GM12878 (cell line): ENCODE measurements around the gene SYNE4. TPM values are rescaled to one million over a fixed set of nuclear protein-coding genes. Genes with fewer than 3 reads are reported as not detected.

ENCODE experiments used
- ASH2L ChIP-seq: fragments of 300-600, 200-600 bp; sonication (generic); IDR thresholded peaks from 2 replicates; pipeline ENCODE4 v1.6.1; 2017; ENCODE audit warnings: low read depth, mild to moderate bottlenecking, borderline replicate concordance
- BACH1 ChIP-seq: fragments of 450-650 bp; IDR thresholded peaks from 2 replicates; pipeline ENCODE4 v1.6.1; 2017; ENCODE audit warnings: mild to moderate bottlenecking, borderline replicate concordance
- CHD1 ChIP-seq: IDR thresholded peaks from 2 replicates; pipeline ENCODE4 v1.6.1; 2012; ENCODE audit warnings: low read depth, low read length, improper control_type of control experiment
- CREB1 ChIP-seq: IDR thresholded peaks from 2 replicates; pipeline ENCODE4 v1.6.1; 2012; ENCODE audit warnings: low read depth, mild to moderate bottlenecking, inconsistent platforms
- EGR1 ChIP-seq, 2 experiments: IDR thresholded peaks; 1 replicate in 1 of 2; 2 replicates in 1 of 2; pipeline ENCODE4 v1.6.1; 2011 to 2012; ENCODE audit warnings: low read depth in 2 of 2, low read length in 2 of 2, borderline replicate concordance in 1 of 2, mild to moderate bottlenecking in 1 of 2, moderate library complexity in 1 of 2
- HDAC2 ChIP-seq: fragments of 200-600 bp; sonication (generic); IDR thresholded peaks from 2 replicates; pipeline ENCODE4 v1.6.1; 2017
- HSF1 ChIP-seq: fragments of 150-350 bp; IDR thresholded peaks from 2 replicates; pipeline ENCODE4 v1.6.1; 2014; ENCODE audit warnings: mild to moderate bottlenecking, low read depth, low read length
- KLF5 ChIP-seq: fragments of 450-650 bp; IDR thresholded peaks from 2 replicates; pipeline ENCODE4 v1.6.1; 2014; ENCODE audit warnings: mild to moderate bottlenecking; ENCODE audit not compliant: partially characterized antibody
- LARP7 ChIP-seq: fragments of 450-650 bp; IDR thresholded peaks from 2 replicates; pipeline ENCODE4 v1.6.1; 2017; ENCODE audit warnings: mild to moderate bottlenecking
- MXI1 ChIP-seq: fragments of 150-350 bp; IDR thresholded peaks from 2 replicates; pipeline ENCODE4 v1.6.1; 2011; ENCODE audit warnings: low read depth, mild to moderate bottlenecking, inconsistent platforms, low read length, improper control_type of control experiment
- NFIC ChIP-seq: IDR thresholded peaks from 2 replicates; pipeline ENCODE4 v1.6.1; 2012; ENCODE audit warnings: low read depth, mild to moderate bottlenecking, inconsistent platforms, low read length, moderate library complexity
- PAX8 ChIP-seq: fragments of 450-650 bp; IDR thresholded peaks from 2 replicates; pipeline ENCODE4 v1.6.1; 2017; ENCODE audit warnings: mild to moderate bottlenecking, moderate library complexity
- PBX3 ChIP-seq: IDR thresholded peaks from 2 replicates; pipeline ENCODE4 v1.6.1; 2011; ENCODE audit warnings: mild to moderate bottlenecking, low read depth, low read length, moderate library complexity; ENCODE audit not compliant: insufficient replicate concordance
- POLR2AphosphoS5 ChIP-seq: IDR thresholded peaks from 2 replicates; pipeline ENCODE4 v1.6.1; 2011; ENCODE audit warnings: mild to moderate bottlenecking, low read length, inconsistent platforms
- RUNX3 ChIP-seq: IDR thresholded peaks from 2 replicates; pipeline ENCODE4 v1.6.1; 2012; ENCODE audit warnings: low read length, inconsistent platforms
- SMARCA5 ChIP-seq: fragments of 450-650 bp; IDR thresholded peaks from 2 replicates; pipeline ENCODE4 v1.6.1; 2017; ENCODE audit warnings: mild to moderate bottlenecking
- SP1 ChIP-seq: IDR thresholded peaks from one replicate; pipeline ENCODE4 v1.6.1; 2011; ENCODE audit warnings: low read depth, low read length
- SUPT20H ChIP-seq: IDR thresholded peaks from 2 replicates; pipeline ENCODE4 v1.6.1; 2011; ENCODE audit warnings: low read depth, mild to moderate bottlenecking, low read length, moderate library complexity, borderline replicate concordance; ENCODE audit not compliant: control insufficient read depth
- TARDBP ChIP-seq: IDR thresholded peaks from 2 replicates; pipeline ENCODE4 v1.6.1; 2016; ENCODE audit warnings: borderline replicate concordance
- TCF3 ChIP-seq: IDR thresholded peaks from 2 replicates; pipeline ENCODE4 v1.6.1; 2012; ENCODE audit warnings: low read depth, mild to moderate bottlenecking, low read length, borderline replicate concordance; ENCODE audit not compliant: insufficient read depth
- ZBTB11 ChIP-seq: fragments of 450-650 bp; formaldehyde crosslinking; IDR thresholded peaks from 2 replicates; pipeline ENCODE4 v1.5.0; 2022; ENCODE audit warnings: mild to moderate bottlenecking, missing genetic modification characterization
- ZSCAN29 ChIP-seq: fragments of 450-650 bp; IDR thresholded peaks from 2 replicates; pipeline ENCODE4 v1.6.1; 2017; ENCODE audit warnings: mild to moderate bottlenecking, moderate library complexity
- polyA plus RNA-seq, 11 experiments: library from polyadenylated mRNA; depleted of rRNA in 4 of 11; unstranded in 6 of 11; stranded (reverse) in 5 of 11; fragments of >200 nt; fragmentation: Nextera tagmentation in 4 of 11; fragmentation: Illumina TruSeq in 1 of 11; extraction: Ambion mirVana in 4 of 11; extraction: Trizol in 1 of 11; gene quantifications; 1 replicate in 1 of 11; 2 replicates in 10 of 11; pipeline versions ENCODE4 v1.2.1 to v1.2.3, GENCODE V29; 2011 to 2016; ENCODE audit warnings: inconsistent platforms in 2 of 11, missing spikeins in 2 of 11, low read depth in 1 of 11
- total RNA-seq, 4 experiments: library from RNA; depleted of rRNA in 3 of 4; stranded (reverse); fragments of >200 nt in 3 of 4; fragmentation: Illumina TruSeq in 1 of 4; extraction: Trizol in 1 of 4; gene quantifications; 2 replicates each; pipeline versions ENCODE4 v1.2.1 to v1.2.3, GENCODE V29; 2013 to 2021

The SYNE4 gene
- total and polyA plus RNA-seq, 10 of the 15 experiments (the other 5 are each of a cell fraction or from before 2014, with no cell fraction given): 0.35 to 1.2 (median 0.71) TPM

GRCh38 chr19:36054119-36054732 lies 45.6 kb upstream of the SYNE4 start, which contains the start of gene THAP8 (continued):
- TF ChIP-seq PAX8: no peak
- TF ChIP-seq NFIC: no peak
- TF ChIP-seq POLR2AphosphoS5: peak; percentile 87
- 0 out of 2 replicates have a peak, but pooled peaks have one; percentile 24 for TF ChIP-seq TCF3
- peak; percentile 92 for TF ChIP-seq BACH1
- peak; percentile 74; the same call in 1 of the 2 replicates for TF ChIP-seq MXI1
- TF ChIP-seq SP1: peak; percentile 62
- TF ChIP-seq CHD1: 0 out of 2 replicates have a peak, but pooled peaks have one; percentile 5
- no peak for TF ChIP-seq HSF1
- peak; percentile 66 for TF ChIP-seq PBX3
- TF ChIP-seq EGR1 (IDR thresholded peaks at IDR 0.05; ENCODE audit: borderline replicate concordance in 1 of 2, low read depth in 2 of 2, low read length in 2 of 2): peak in 1 of 2 experiments; percentile 4; a peak in 1 of 3 replicates
- 0 out of 2 replicates have a peak, but pooled peaks have one; percentile 49 for TF ChIP-seq TARDBP
- TF ChIP-seq KLF5: peak; percentile 64
- no peak for TF ChIP-seq ZSCAN29
- no peak for TF ChIP-seq SUPT20H
- TF ChIP-seq ZBTB11: peak; percentile 58; the same call in 1 of the 2 replicates
- TF ChIP-seq LARP7: no peak
- peak; percentile 38; the same call in 1 of the 2 replicates for TF ChIP-seq ASH2L
- TF ChIP-seq RUNX3: no peak
- TF ChIP-seq SMARCA5: no peak
- peak; percentile 88 for TF ChIP-seq CREB1
- no peak for TF ChIP-seq HDAC2
